GM13976 (cell line): ENCODE measurements around the gene PREX1.
"Not testable (repeated sequence)": the region's sequence is repeated elsewhere in the genome, so short reads cannot be mapped to it uniquely, and the experiment has no call there.

Source experiments
- DNase-seq: peaks from one replicate; pipeline ENCODE4 v3.0.0; 2012; ENCODE audit warnings: low spot score
- in situ Hi-C: fragments of 300-500 bp; cut with MboI; formaldehyde crosslinking; loops from one replicate; pipeline ENCODE4 v1.12.0; 2022; ENCODE audit warnings: low sequenced_read_pairs, mixed read lengths, inconsistent platforms; ENCODE audit not compliant: unreplicated experiment
- TF ChIP-seq, protein P1 (sequence below): IDR thresholded peaks from 2 replicates; pipeline ENCODE4 v1.5.1; 2012; ENCODE audit warnings: borderline replicate concordance, mild to moderate bottlenecking; ENCODE audit not compliant: insufficient read depth; ENCODE audit errors: extremely low read depth, missing control alignments, control extremely low read depth

Gene PREX1

DNA sequence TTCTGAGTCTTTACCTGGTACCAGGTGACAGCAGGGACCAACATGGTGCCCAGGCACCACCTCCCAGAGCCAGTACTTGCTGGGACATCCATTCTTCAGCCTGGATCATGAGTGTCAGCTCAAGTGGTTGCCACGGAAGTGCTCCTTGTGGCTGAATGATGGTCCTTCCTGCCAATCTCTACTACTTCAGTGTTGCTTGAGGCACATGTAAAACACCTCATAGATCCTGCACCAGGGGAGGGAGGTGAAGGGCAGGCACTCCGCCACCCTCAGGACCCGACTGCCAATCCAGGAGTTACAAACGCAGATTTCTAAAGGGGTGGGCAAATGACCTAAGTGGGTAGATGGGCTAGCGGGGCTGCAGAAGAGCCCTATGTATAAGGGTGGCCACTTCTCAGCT, 226.0 kb downstream of the PREX1 start:
- in situ Hi-C loops: loop anchor here (25.0 kb wide), 1 partner anchor 914 kb away; no protein-coding TSS in a partner anchor
- DNase-seq: no peak
- TF ChIP-seq, protein P1, sequence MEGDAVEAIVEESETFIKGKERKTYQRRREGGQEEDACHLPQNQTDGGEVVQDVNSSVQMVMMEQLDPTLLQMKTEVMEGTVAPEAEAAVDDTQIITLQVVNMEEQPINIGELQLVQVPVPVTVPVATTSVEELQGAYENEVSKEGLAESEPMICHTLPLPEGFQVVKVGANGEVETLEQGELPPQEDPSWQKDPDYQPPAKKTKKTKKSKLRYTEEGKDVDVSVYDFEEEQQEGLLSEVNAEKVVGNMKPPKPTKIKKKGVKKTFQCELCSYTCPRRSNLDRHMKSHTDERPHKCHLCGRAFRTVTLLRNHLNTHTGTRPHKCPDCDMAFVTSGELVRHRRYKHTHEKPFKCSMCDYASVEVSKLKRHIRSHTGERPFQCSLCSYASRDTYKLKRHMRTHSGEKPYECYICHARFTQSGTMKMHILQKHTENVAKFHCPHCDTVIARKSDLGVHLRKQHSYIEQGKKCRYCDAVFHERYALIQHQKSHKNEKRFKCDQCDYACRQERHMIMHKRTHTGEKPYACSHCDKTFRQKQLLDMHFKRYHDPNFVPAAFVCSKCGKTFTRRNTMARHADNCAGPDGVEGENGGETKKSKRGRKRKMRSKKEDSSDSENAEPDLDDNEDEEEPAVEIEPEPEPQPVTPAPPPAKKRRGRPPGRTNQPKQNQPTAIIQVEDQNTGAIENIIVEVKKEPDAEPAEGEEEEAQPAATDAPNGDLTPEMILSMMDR: no peak

DNA sequence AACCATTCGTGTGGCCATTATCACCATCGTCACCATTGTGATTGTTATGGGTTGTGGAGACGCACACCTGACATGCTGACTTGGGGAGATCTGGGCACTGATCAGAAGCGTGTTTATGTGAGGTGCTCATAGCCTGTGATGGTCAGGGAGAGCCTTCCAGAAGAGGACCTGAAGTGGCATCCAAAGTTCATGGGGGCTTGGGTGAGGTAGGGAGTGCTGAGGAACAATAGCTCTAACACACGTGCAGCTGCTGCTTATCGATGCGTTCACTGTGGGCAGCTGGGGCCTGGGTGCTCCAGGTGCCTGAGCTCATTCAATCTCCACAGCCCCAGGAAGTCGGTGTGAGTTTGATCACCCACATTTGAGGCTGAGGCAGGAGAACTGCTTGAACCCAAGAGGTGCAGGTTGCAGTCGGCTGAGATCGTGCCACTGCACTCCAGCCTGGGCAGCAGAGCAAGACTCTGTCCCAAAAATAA, 227.3 kb downstream of the PREX1 start:
- no peak for DNase-seq
- in situ Hi-C loops: loop anchor here (25.0 kb wide), 1 partner anchor 913 kb away; no protein-coding TSS in a partner anchor
- TF ChIP-seq, protein P1: no peak

DNA sequence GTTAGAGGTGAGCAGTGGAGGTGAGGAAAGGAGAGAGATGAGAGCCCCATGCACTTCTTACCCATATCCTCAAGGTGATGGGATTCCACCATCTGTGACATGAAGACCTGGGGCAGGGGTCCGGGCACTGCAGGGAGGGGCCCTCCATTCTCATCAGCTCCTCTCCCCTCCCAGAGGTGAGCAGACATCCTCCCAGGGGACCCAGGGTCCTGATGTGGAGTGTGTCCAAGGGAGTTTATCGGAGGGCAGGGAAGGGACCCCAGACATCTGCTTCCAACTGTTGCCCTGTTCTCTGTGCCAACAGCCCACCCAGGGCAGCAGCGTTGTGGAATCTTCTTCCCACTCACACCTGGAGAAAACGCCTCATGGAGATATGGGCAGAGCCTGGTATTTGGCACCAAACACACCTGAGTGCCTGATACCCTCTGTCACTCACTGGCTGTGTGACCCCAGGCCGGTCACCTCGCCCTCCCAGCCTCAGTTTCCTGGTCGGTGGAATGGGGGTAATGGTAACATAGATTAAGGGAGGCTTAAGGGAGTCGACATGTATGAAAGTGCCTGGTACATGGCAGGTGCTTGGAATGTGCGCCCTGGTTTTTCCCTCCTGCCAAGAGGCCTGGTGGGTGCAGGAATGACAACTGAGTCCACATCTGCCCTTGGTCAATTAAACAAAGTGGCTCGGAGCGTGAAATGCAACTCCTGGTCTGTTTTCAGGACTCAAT, 227.9 kb downstream of the PREX1 start:
- in situ Hi-C loops: loop anchor here (25.0 kb wide), 1 partner anchor 913 kb away; no protein-coding TSS in a partner anchor
- TF ChIP-seq, protein P1: no peak
- DNase-seq: no peak

DNA sequence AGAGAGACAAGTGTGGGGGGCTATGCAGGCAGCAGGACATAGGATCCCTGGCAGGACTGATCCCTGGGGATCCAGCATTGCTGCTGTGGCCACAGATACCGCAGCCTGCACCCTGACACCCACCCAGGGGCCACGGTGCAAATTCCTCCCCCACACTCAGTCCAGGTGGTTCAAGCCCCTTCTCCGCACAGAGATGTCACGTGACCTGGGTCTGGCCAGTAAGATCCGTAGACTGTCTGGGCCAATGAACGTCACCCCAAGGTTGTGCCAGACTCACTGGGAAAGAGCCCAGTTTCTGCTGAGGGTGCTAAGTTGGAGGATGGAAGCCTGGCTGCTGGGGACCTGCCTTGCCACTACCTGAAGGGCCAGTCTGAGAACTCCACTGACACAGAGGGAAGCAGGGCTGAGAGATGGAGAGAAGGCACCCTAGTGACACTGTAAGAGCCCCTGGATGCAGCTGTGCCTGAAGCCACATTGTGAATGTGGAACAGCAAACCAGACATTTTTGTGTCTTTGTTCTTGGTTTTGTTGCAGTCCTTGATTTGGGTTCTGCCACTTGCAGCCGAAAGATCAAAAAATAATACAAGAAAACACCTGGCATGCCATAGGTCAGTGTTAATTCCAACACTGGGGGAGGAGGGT, 228.6 kb downstream of the PREX1 start:
- in situ Hi-C loops: no loop called here
- no peak for DNase-seq
- TF ChIP-seq, protein P1: no peak

DNA sequence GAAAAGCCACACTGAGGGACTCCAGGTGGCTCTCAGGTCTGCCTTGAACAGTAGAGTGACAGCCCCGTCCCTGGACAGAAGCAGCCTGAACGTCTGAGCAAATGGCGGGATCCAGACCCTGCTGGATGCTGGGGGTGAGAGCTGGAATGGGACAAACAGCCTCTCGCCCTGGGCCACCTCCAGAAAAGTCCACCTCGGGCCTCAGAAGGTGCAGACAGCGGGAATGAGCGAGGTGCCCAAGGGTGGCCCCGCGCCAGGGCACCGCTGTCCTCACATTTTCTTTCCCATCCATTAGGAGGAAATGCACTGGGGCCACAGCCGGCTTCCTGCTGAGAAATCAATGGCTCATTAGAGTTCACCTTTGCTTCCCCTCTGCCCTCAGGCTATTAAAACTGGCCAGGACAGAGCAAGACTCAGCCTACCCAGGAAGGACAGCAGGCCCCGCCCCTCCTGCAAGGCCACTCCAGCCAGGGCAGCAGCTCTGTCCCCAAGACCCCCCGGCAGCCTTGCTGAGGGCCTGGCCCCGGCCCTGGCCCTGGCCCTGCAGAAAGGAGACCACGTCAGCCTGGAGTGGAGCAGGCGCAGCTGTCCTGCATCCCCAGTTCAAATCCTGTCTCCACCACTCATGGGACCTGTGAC, 229.4 kb downstream of the PREX1 start:
- DNase-seq, in situ Hi-C loops: not testable (repeated sequence)

DNA sequence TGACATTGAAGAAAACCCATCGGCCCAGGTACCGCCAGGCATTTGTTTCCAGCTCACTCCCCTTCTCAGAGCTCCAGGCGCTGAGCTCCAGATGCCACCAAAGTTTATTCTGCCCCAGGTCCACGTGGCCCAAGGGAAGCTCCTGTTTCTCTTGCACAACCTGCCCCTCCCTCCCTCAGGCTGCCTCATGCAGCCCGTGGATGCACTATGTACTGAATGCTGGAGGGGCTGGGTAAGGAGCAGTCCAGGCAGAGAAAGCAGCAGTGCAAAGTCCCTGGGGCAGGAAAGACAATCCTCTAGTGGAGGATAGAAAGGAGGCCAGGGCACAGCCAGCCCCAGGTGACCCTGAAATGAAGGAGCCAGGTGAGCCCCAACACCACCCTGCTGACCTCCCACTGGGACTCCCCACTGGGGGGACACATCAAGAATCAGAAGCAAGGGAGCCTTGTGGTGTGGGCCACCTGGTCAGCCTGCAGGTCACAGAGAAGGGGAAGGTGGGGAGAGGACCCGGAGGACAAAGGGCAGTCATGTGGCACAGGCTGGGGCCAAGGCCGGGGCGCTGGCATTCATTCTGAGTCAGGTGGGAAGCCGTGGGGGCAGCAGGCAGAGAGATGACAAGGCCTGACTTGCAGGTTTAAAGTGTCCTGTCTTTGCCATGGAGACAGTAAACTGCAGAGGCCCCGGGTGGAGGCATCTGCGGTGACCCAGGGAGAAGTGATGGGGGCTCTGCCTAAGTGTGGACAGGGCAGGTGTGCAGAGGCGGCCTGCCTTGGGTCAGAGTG, 230.1 kb downstream of the PREX1 start:
- TF ChIP-seq, protein P1: no peak
- DNase-seq: no peak
- in situ Hi-C loops: no loop called here
